Measurements from ENCODE around the gene HDDC3. TPM values are rescaled to one million over a fixed set of nuclear protein-coding genes. Genes with fewer than 3 reads are reported as not detected.
A peak's percentile ranks its signal among the peaks of the same experiment; 100 is the strongest.

Gene HDDC3
- total and polyA plus RNA-seq, 9 of the 15 experiments (the other 6 are each of a cell fraction or from before 2014, with no cell fraction given): 14.9 to 55.8 (median 36.9) TPM

- TF ChIP-seq PBX2 (CRISPR knock-in tag; IDR thresholded peaks at IDR 0.05; ENCODE audit: low read depth) (peak; percentile 81), PBX2 (tag; conservative IDR thresholded peaks at IDR 0.05; ENCODE audit: low read depth) (peak; percentile 99), TAF1 (IDR thresholded peaks at IDR 0.05; ENCODE audit: control insufficient read depth, extremely low read depth, insufficient read depth, low read length, severe bottlenecking) (no peak), ZNF143 (CRISPR knock-in tag; IDR thresholded peaks at IDR 0.05) (no peak), VEZF1 (CRISPR knock-in tag; IDR thresholded peaks at IDR 0.05) (peak; percentile 65), TRIM25 (IDR thresholded peaks at IDR 0.05; ENCODE audit: borderline replicate concordance) (no peak), TCF7L2 (IDR thresholded peaks at IDR 0.05; ENCODE audit: low read depth, low read length) (no peak), NR0B1 (IDR thresholded peaks at IDR 0.05; ENCODE audit: partially characterized antibody) (no peak), E4F1 (CRISPR knock-in tag; IDR thresholded peaks at IDR 0.05; ENCODE audit: borderline replicate concordance) (no peak), PYGO2 (tag; IDR thresholded peaks at IDR 0.05) (no peak), FOXK2 (conservative IDR thresholded peaks at IDR 0.05 in 1 of 2, IDR thresholded peaks at IDR 0.05 in 1 of 2; ENCODE audit: low read depth in 2 of 2) (peak in 1 of 2 experiments; percentile 51; a peak in 2 of 4 replicates), RBFOX2 (IDR thresholded peaks at IDR 0.05; ENCODE audit: low read depth, low read length) (no peak), NEUROD1 (IDR thresholded peaks at IDR 0.05; ENCODE audit: borderline replicate concordance, low read depth, low read length, partially characterized antibody) (no peak), JUN (IDR thresholded peaks at IDR 0.05; ENCODE audit: borderline replicate concordance, low read depth, low read length) (peak; percentile 63; the same call in 1 of the 2 replicates), JUN (CRISPR knock-in tag; IDR thresholded peaks at IDR 0.05; ENCODE audit: borderline replicate concordance) (peak; percentile 64; the same call in 1 of the 2 replicates), HMG20A (CRISPR knock-in tag; conservative IDR thresholded peaks at IDR 0.05) (no peak)
These were observed 36.7 kb downstream of the HDDC3 start (continued) for GRCh38 chr15:90895571-90896117.
